Medulla oblongata (tissue), 1 donor: Measurements from ENCODE around the gene DSCAML1.

Experiments used
- DNase-seq: peaks from one replicate; pipeline ENCODE4 v3.0.0-alpha.2; 2015; ENCODE audit errors: extremely low spot score

Gene DSCAML1

GRCh38 chr11:117453886-117454563 lies 343.0 kb downstream of the DSCAML1 start:
- no peak for DNase-seq

GRCh38 chr11:117449111-117449693 lies 347.8 kb downstream of the DSCAML1 start:
- DNase-seq, result no peak

- no peak for DNase-seq
These were observed 352.0 kb downstream of the DSCAML1 start for GRCh38 chr11:117444711-117445658.

- no peak for DNase-seq
These were observed 352.8 kb downstream of the DSCAML1 start for GRCh38 chr11:117444256-117444655.

GRCh38 chr11:117443266-117444186 lies 353.5 kb downstream of the DSCAML1 start:
- DNase-seq, result peak; percentile 78

GRCh38 chr11:117442869-117443239 lies 354.2 kb downstream of the DSCAML1 start:
- no peak for DNase-seq

- no peak for DNase-seq
These were observed 354.8 kb downstream of the DSCAML1 start for GRCh38 chr11:117442049-117442868.

GRCh38 chr11:117441146-117441975 lies 355.7 kb downstream of the DSCAML1 start:
- DNase-seq, result no peak

- no peak for DNase-seq
These were observed 356.8 kb downstream of the DSCAML1 start for GRCh38 chr11:117440258-117440657.

- DNase-seq, result no peak
These were observed 357.8 kb downstream of the DSCAML1 start for GRCh38 chr11:117439256-117439655.

- DNase-seq, result no peak
These were observed 358.5 kb downstream of the DSCAML1 start for GRCh38 chr11:117438371-117439000.

- DNase-seq, result no peak
These were observed 359.3 kb downstream of the DSCAML1 start for GRCh38 chr11:117437791-117438130.

- no peak for DNase-seq
These were observed 359.8 kb downstream of the DSCAML1 start for GRCh38 chr11:117437041-117437790.

GRCh38 chr11:117435326-117435725 lies 361.7 kb downstream of the DSCAML1 start:
- DNase-seq, result no peak

GRCh38 chr11:117434481-117434880 lies 362.5 kb downstream of the DSCAML1 start:
- DNase-seq, result no peak

- no peak for DNase-seq
These were observed 363.3 kb downstream of the DSCAML1 start for GRCh38 chr11:117433717-117434116.

- DNase-seq, result no peak
These were observed 365.6 kb downstream of the DSCAML1 start for GRCh38 chr11:117431436-117431835.

- no peak for DNase-seq
These were observed 366.6 kb downstream of the DSCAML1 start for GRCh38 chr11:117430293-117430955.
